ENCODE data around the gene TMA16.
A peak's percentile ranks its signal among the peaks of the same experiment; 100 is the strongest.
"Not testable (repeated sequence)": the region's sequence is repeated elsewhere in the genome, so short reads cannot be mapped to it uniquely, and the experiment has no call there.

Gene TMA16

GRCh38 chr4:163523791-163524365 lies 29.4 kb downstream of the TMA16 start:
- DNase-seq, result no peak

- DNase-seq, result no peak
These were observed 31.5 kb downstream of the TMA16 start for GRCh38 chr4:163525982-163526381.

- DNase-seq, result no peak
These were observed 32.7 kb downstream of the TMA16 start for GRCh38 chr4:163527172-163527571.

GRCh38 chr4:163528653-163529052 lies 34.2 kb downstream of the TMA16 start:
- no peak for DNase-seq

- DNase-seq, result no peak
These were observed 39.6 kb downstream of the TMA16 start for GRCh38 chr4:163534056-163534455.

GRCh38 chr4:163535657-163536056 lies 41.2 kb downstream of the TMA16 start:
- DNase-seq, result no peak

GRCh38 chr4:163536091-163536490 lies 41.6 kb downstream of the TMA16 start:
- DNase-seq, result no peak

GRCh38 chr4:163537114-163537513 lies 42.6 kb downstream of the TMA16 start:
- DNase-seq, result no peak

- DNase-seq, result not testable (repeated sequence)
These were observed 44.3 kb downstream of the TMA16 start for GRCh38 chr4:163538820-163539219.

GRCh38 chr4:163540448-163540847 lies 46.0 kb downstream of the TMA16 start:
- DNase-seq, result no peak

- no peak for DNase-seq
These were observed 46.5 kb downstream of the TMA16 start for GRCh38 chr4:163540977-163541376.

- DNase-seq, result no peak
These were observed 47.8 kb downstream of the TMA16 start for GRCh38 chr4:163542275-163542674.

GRCh38 chr4:163544407-163545038 lies 50.0 kb downstream of the TMA16 start:
- peak; percentile 40 for DNase-seq

- DNase-seq, result peak; percentile 52
These were observed 54.2 kb downstream of the TMA16 start for GRCh38 chr4:163548481-163549243.

GRCh38 chr4:163550869-163551267 lies 56.4 kb downstream of the TMA16 start:
- no peak for DNase-seq

- no peak for DNase-seq
These were observed 58.7 kb downstream of the TMA16 start for GRCh38 chr4:163553146-163553545.

- DNase-seq, result peak; percentile 3
These were observed 60.5 kb downstream of the TMA16 start for GRCh38 chr4:163554870-163555465.

- DNase-seq, result no peak
These were observed 61.7 kb downstream of the TMA16 start for GRCh38 chr4:163556177-163556576.

- no peak for DNase-seq
These were observed 62.3 kb downstream of the TMA16 start for GRCh38 chr4:163556650-163557391.

GRCh38 chr4:163558539-163559044 lies 64.1 kb downstream of the TMA16 start:
- DNase-seq, result no peak

GRCh38 chr4:163562496-163562895 lies 68.0 kb downstream of the TMA16 start:
- DNase-seq, result no peak

- DNase-seq, result no peak
These were observed 69.1 kb downstream of the TMA16 start for GRCh38 chr4:163563592-163563991.

GRCh38 chr4:163564221-163564720 lies 69.8 kb downstream of the TMA16 start:
- no peak for DNase-seq

Data from DMS79 treated with DMSO at 0.1 percent for 48 hours (cell line).